DND-41 (cell line): ENCODE data around the gene NTN1.

Source experiments
- ATAC-seq: fragments of 200-7000 bp; cut with Tn5 transposase; 3 replicates; pipeline ENCODE4 v1.9.1; 2021; ENCODE audit warnings: low read depth; ENCODE audit not compliant: insufficient read depth
- DNase-seq: peaks from one replicate; pipeline ENCODE4 v3.0.0-alpha.2; 2020
- H2AFZ ChIP-seq: 2 replicates; pipeline ENCODE4 v1.6.0; 2012; ENCODE audit warnings: low read depth, low read length
- H3K27ac ChIP-seq: 2 replicates; pipeline ENCODE4 v1.5.1; 2012; ENCODE audit warnings: low read length, inconsistent platforms
- H3K27me3 ChIP-seq: fragments of 200-600 bp; sonication (generic); 2 replicates; pipeline ENCODE4 v1.6.0; 2012; ENCODE audit warnings: low read length, mild to moderate bottlenecking, inconsistent platforms; ENCODE audit not compliant: insufficient read depth, poor library complexity
- H3K36me3 ChIP-seq: 2 replicates; pipeline ENCODE4 v1.5.1; 2012; ENCODE audit warnings: low read length, inconsistent platforms; ENCODE audit not compliant: insufficient read depth
- H3K4me1 ChIP-seq: 2 replicates; pipeline ENCODE4 v1.5.1; 2012; ENCODE audit warnings: mild to moderate bottlenecking, low read length; ENCODE audit not compliant: insufficient read depth
- H3K4me2 ChIP-seq: 2 replicates; pipeline ENCODE4 v1.6.0; 2012; ENCODE audit warnings: mild to moderate bottlenecking, moderate library complexity, low read length, inconsistent platforms; ENCODE audit not compliant: insufficient read depth
- H3K4me3 ChIP-seq, 2 experiments: fragments of 200-600 bp in 1 of 2; shearing (Covaris generic) in 1 of 2; 2 replicates each; pipeline ENCODE4 v1.5.1; 2012 to 2016; ENCODE audit warnings: inconsistent platforms in 2 of 2, low read length in 2 of 2, mild to moderate bottlenecking in 2 of 2, low read depth in 1 of 2, moderate library complexity in 1 of 2
- H3K79me2 ChIP-seq: 2 replicates; pipeline ENCODE4 v1.6.0; 2012; ENCODE audit warnings: low read length, inconsistent platforms; ENCODE audit not compliant: insufficient read depth
- H3K9ac ChIP-seq: 2 replicates; pipeline ENCODE4 v1.6.0; 2012; ENCODE audit warnings: low read depth, mild to moderate bottlenecking, inconsistent platforms, low read length, moderate library complexity
- H3K9me3 ChIP-seq: 2 replicates; pipeline ENCODE4 v1.5.1; 2012; ENCODE audit warnings: low read length, moderate library complexity, mild to moderate bottlenecking, inconsistent platforms; ENCODE audit not compliant: insufficient read depth, severe bottlenecking
- H4K20me1 ChIP-seq: 2 replicates; pipeline ENCODE4 v1.6.0; 2012; ENCODE audit warnings: low read length; ENCODE audit not compliant: insufficient read depth
- CTCF ChIP-seq: IDR thresholded peaks from 2 replicates; pipeline ENCODE4 v1.5.1; 2012; ENCODE audit warnings: borderline replicate concordance, low read length, moderate library complexity, mild to moderate bottlenecking; ENCODE audit not compliant: poor library complexity, severe bottlenecking; ENCODE audit errors: extremely low read depth
- EZH2 ChIP-seq: IDR thresholded peaks from 3 replicates; pipeline ENCODE4 v1.6.1; 2012; ENCODE audit warnings: borderline replicate concordance, low read depth, mild to moderate bottlenecking, moderate library complexity, low read length, inconsistent platforms; ENCODE audit not compliant: severe bottlenecking

Gene NTN1

GRCh38 chr17:9205520-9206409 is 184.5 kb downstream of the NTN1 start:
- Histone ChIP-seq H2AFZ (no peak overlapping the region), H3K4me3 (no peak overlapping the region), H3K9me3 (no peaks in the 10 kb centered on the region), H3K4me1 (no peaks in the 10 kb centered on the region), H3K79me2 (no peaks in the 10 kb centered on the region), H3K9ac (no peak overlapping the region), H4K20me1 (no peaks in the 10 kb centered on the region), H3K4me2 (no peak overlapping the region), H3K36me3 (no peaks in the 10 kb centered on the region), H3K27me3 (no peaks in the 10 kb centered on the region), H3K27ac (no peak overlapping the region)
- no peak for DNase-seq
- TF ChIP-seq CTCF (no peak), EZH2 (no peak)
- ATAC-seq: no peak

GRCh38 chr17:9206410-9206703 is 185.0 kb downstream of the NTN1 start:
- no peak for TF ChIP-seq CTCF
- no peak for TF ChIP-seq EZH2
- no peak overlapping the region for H3K4me3 ChIP-seq
- no peak overlapping the region for H3K27ac ChIP-seq
- ATAC-seq: no peak
- H3K4me2 ChIP-seq: no peak overlapping the region
- no peaks in the 10 kb centered on the region for H3K79me2 ChIP-seq
- no peaks in the 10 kb centered on the region for H3K27me3 ChIP-seq
- no peaks in the 10 kb centered on the region for H4K20me1 ChIP-seq
- no peak for DNase-seq
- no peak overlapping the region for H2AFZ ChIP-seq
- H3K9ac ChIP-seq: no peak overlapping the region
- no peaks in the 10 kb centered on the region for H3K36me3 ChIP-seq
- H3K9me3 ChIP-seq: no peaks in the 10 kb centered on the region
- no peaks in the 10 kb centered on the region for H3K4me1 ChIP-seq

GRCh38 chr17:9206741-9207332 is 185.5 kb downstream of the NTN1 start:
- H3K4me2 ChIP-seq: no peak overlapping the region
- no peak overlapping the region for H3K4me3 ChIP-seq
- DNase-seq (no peak), ATAC-seq (no peak)
- H3K27me3 ChIP-seq: no peaks in the 10 kb centered on the region
- H2AFZ ChIP-seq: no peak overlapping the region
- H3K79me2 ChIP-seq: no peaks in the 10 kb centered on the region
- H3K9me3 ChIP-seq: no peaks in the 10 kb centered on the region
- no peaks in the 10 kb centered on the region for H3K36me3 ChIP-seq
- no peaks in the 10 kb centered on the region for H3K4me1 ChIP-seq
- H3K27ac ChIP-seq: no peak overlapping the region
- H4K20me1 ChIP-seq: no peaks in the 10 kb centered on the region
- no peak for TF ChIP-seq CTCF
- no peak for TF ChIP-seq EZH2
- H3K9ac ChIP-seq: no peak overlapping the region
